ENCODE results near the gene ORMDL2.

DNA sequence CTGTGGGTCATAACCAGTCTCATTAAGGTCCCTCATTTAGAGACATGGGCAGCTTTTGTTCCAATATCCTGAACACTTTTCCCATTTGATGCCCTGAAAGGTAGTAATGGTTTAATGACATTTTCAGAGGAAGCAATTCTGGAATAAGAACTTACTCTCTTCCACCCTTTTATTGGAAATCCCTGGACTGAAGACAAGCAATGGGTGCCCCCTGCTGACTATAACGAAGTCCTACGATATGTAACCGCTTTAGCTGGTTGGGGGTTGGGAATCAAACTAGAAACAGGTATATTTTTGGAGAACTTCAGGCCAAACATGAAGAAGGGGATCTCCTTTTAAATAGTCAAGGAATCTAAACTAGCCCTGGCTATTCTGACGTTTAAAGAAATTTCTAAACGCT, 20.8 kb upstream of the ORMDL2 start:
- TF ChIP-seq, protein P1, sequence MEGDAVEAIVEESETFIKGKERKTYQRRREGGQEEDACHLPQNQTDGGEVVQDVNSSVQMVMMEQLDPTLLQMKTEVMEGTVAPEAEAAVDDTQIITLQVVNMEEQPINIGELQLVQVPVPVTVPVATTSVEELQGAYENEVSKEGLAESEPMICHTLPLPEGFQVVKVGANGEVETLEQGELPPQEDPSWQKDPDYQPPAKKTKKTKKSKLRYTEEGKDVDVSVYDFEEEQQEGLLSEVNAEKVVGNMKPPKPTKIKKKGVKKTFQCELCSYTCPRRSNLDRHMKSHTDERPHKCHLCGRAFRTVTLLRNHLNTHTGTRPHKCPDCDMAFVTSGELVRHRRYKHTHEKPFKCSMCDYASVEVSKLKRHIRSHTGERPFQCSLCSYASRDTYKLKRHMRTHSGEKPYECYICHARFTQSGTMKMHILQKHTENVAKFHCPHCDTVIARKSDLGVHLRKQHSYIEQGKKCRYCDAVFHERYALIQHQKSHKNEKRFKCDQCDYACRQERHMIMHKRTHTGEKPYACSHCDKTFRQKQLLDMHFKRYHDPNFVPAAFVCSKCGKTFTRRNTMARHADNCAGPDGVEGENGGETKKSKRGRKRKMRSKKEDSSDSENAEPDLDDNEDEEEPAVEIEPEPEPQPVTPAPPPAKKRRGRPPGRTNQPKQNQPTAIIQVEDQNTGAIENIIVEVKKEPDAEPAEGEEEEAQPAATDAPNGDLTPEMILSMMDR (IDR thresholded peaks at IDR 0.05; ENCODE audit: poor library complexity): peak; percentile 68
- no peak for TF ChIP-seq EZH2 (IDR thresholded peaks at IDR 0.05; ENCODE audit: borderline replicate concordance)

All from hepatocyte (in vitro differentiated cells).